Neural crest cell (in vitro differentiated cells): Measurements from ENCODE around the gene RNASE13. TPM values are rescaled to one million over a fixed set of nuclear protein-coding genes. Genes with fewer than 3 reads are reported as not detected.
"Not testable (repeated sequence)": the region's sequence is repeated elsewhere in the genome, so short reads cannot be mapped to it uniquely, and the experiment has no call there.

ENCODE experiments used
- DNase-seq: peaks from one replicate; pipeline ENCODE4 v3.0.0; 2021; ENCODE audit warnings: low read depth, mixed read lengths, low spot score
- H3K27ac Mint-ChIP-seq: one replicate; pipeline ENCODE4 v1.8.0; 2021; ENCODE audit warnings: mild to moderate bottlenecking, mixed read lengths; ENCODE audit not compliant: unreplicated experiment
- H3K27me3 Mint-ChIP-seq: 2 replicates; pipeline ENCODE4 v1.8.0; 2021; ENCODE audit warnings: low read depth, mild to moderate bottlenecking, mixed read lengths
- H3K36me3 Mint-ChIP-seq: 2 replicates; pipeline ENCODE4 v1.8.0; 2021; ENCODE audit warnings: low read depth, mild to moderate bottlenecking, mixed read lengths
- H3K4me1 Mint-ChIP-seq: 2 replicates; pipeline ENCODE4 v1.8.0; 2021; ENCODE audit warnings: mixed read lengths
- H3K4me3 Mint-ChIP-seq: one replicate; pipeline ENCODE4 v1.8.0; 2021; ENCODE audit warnings: mild to moderate bottlenecking, mixed read lengths
- H3K9me3 Mint-ChIP-seq: 2 replicates; pipeline ENCODE4 v1.8.0; 2021; ENCODE audit warnings: mixed read lengths
- CTCF ChIP-seq: fragments of 200-600 bp; sonication (generic); conservative IDR thresholded peaks from 2 replicates; pipeline ENCODE4 v1.5.0; 2021; ENCODE audit warnings: antibody characterized with exemption, mild to moderate bottlenecking
- total RNA-seq: library from RNA; stranded (reverse); gene quantifications from 2 replicates; pipeline ENCODE4 v1.2.1, GENCODE V29; 2021

Gene RNASE13
- total RNA-seq, 1 donor from 2014 or later = not detected

GRCh38 chr14:21016413-21017190 is 18.0 kb downstream of the RNASE13 start:
- no peak for DNase-seq
- Mint-ChIP-seq H3K4me1 (peaks cover 6% of the 10 kb centered on the region), H3K27ac (no peak overlapping the region), H3K27me3 (peaks cover 20% of the 10 kb centered on the region), H3K36me3 (no peaks in the 10 kb centered on the region), H3K4me3 (no peak overlapping the region), H3K9me3 (no peaks in the 10 kb centered on the region)
- TF ChIP-seq CTCF = no peak

GRCh38 chr14:21015312-21015711 is 19.3 kb downstream of the RNASE13 start:
- no peak for TF ChIP-seq CTCF
- Mint-ChIP-seq H3K36me3 (no peaks in the 10 kb centered on the region), H3K4me3 (no peak overlapping the region), H3K27ac (no peak overlapping the region), H3K27me3 (peaks cover 25% of the 10 kb centered on the region), H3K4me1 (peaks cover 6% of the 10 kb centered on the region), H3K9me3 (no peaks in the 10 kb centered on the region)
- DNase-seq = no peak

GRCh38 chr14:21014761-21015190 is 19.8 kb downstream of the RNASE13 start:
- peak; percentile 96 for DNase-seq
- no peaks in the 10 kb centered on the region for H3K9me3 Mint-ChIP-seq
- H3K4me1 Mint-ChIP-seq = peaks cover 6% of the 10 kb centered on the region
- no peak overlapping the region for H3K4me3 Mint-ChIP-seq
- H3K36me3 Mint-ChIP-seq = no peaks in the 10 kb centered on the region
- peak; percentile 94 for TF ChIP-seq CTCF
- peaks cover 25% of the 10 kb centered on the region for H3K27me3 Mint-ChIP-seq
- no peak overlapping the region for H3K27ac Mint-ChIP-seq

GRCh38 chr14:21011136-21011535 is 23.5 kb downstream of the RNASE13 start:
- TF ChIP-seq CTCF = no peak
- H3K4me3 Mint-ChIP-seq = no peak overlapping the region
- H3K27ac Mint-ChIP-seq = no peak overlapping the region
- no peaks in the 10 kb centered on the region for H3K9me3 Mint-ChIP-seq
- H3K27me3 Mint-ChIP-seq = peaks cover 25% of the 10 kb centered on the region
- DNase-seq = no peak
- H3K36me3 Mint-ChIP-seq = no peaks in the 10 kb centered on the region
- peaks cover 13% of the 10 kb centered on the region for H3K4me1 Mint-ChIP-seq

GRCh38 chr14:21009721-21010120 is 24.9 kb downstream of the RNASE13 start:
- not testable (repeated sequence) for H3K36me3 Mint-ChIP-seq, H3K4me3 Mint-ChIP-seq, H3K9me3 Mint-ChIP-seq, H3K27ac Mint-ChIP-seq, DNase-seq
- peaks cover 11% of the 10 kb centered on the region for H3K4me1 Mint-ChIP-seq
- peaks cover 23% of the 10 kb centered on the region for H3K27me3 Mint-ChIP-seq

GRCh38 chr14:21003788-21004346 is 30.7 kb downstream of the RNASE13 start:
- H3K9me3 Mint-ChIP-seq = no peaks in the 10 kb centered on the region
- H3K27ac Mint-ChIP-seq = peak overlapping the region; percentile 72
- peaks cover 4% of the 10 kb centered on the region for H3K4me1 Mint-ChIP-seq
- no peaks in the 10 kb centered on the region for H3K36me3 Mint-ChIP-seq
- DNase-seq = no peak
- no peak for TF ChIP-seq CTCF
- H3K4me3 Mint-ChIP-seq = no peak overlapping the region
- no peaks in the 10 kb centered on the region for H3K27me3 Mint-ChIP-seq
